Endothelial cell of umbilical vein (primary cell): ENCODE measurements around the gene WIZ. TPM values are rescaled to one million over a fixed set of nuclear protein-coding genes. Genes with fewer than 3 reads are reported as not detected.

Source experiments
- BruUV-seq: library from RNA; stranded (reverse); fragments of 400-500 nt; replicated peaks from 2 replicates; lab custom pipeline; 2021; lab: Mats Ljungman, UMichigan
- CTCF ChIA-PET: fragments of 300-600, 350-600 bp; sonication (Branson Sonifier 250); formaldehyde crosslinking; loops from one replicate; lab custom pipeline; 2021; ENCODE audit warnings: antibody characterized with exemption, inconsistent platforms; lab: Charles Lee
- POLR2A ChIA-PET: fragments of 300-600, 350-600 bp; sonication (Branson Sonifier 250); formaldehyde crosslinking; loops from one replicate; lab custom pipeline; 2021; ENCODE audit warnings: antibody characterized with exemption, inconsistent platforms; lab: Charles Lee
- DNase-seq: peaks from one replicate; pipeline ENCODE4 v3.0.0-alpha.2; 2011; ENCODE audit warnings: low read depth, low spot score
- FAIRE-seq: peaks from 2 replicates; lab custom pipeline; 2011; peaks lifted over from hg19 to GRCh38; lab: Jason Lieb, UNC
- H2AFZ ChIP-seq: 2 replicates; pipeline ENCODE4 v1.6.0; 2012; ENCODE audit warnings: low read depth, low read length, control low read depth, inconsistent platforms
- H3K27ac ChIP-seq: 2 replicates; pipeline ENCODE4 v1.5.1; 2011; ENCODE audit warnings: low read depth, mild to moderate bottlenecking, control low read depth, low read length, moderate library complexity; ENCODE audit not compliant: insufficient read depth
- H3K27me3 ChIP-seq, 2 experiments: 2 replicates each; pipeline versions ENCODE4 v1.6.0 to v1.6.1; 2011; ENCODE audit warnings: low read length in 2 of 2, mixed read lengths in 1 of 2; ENCODE audit not compliant: control insufficient read depth in 2 of 2, insufficient read depth in 2 of 2
- H3K36me3 ChIP-seq, 2 experiments: 2 replicates in 1 of 2; 3 replicates in 1 of 2; pipeline ENCODE4 v1.5.1; 2011; ENCODE audit warnings: low read length in 2 of 2, mild to moderate bottlenecking in 1 of 2, moderate library complexity in 1 of 2; ENCODE audit not compliant: control insufficient read depth in 2 of 2, insufficient read depth in 2 of 2; ENCODE audit errors: extremely low read depth in 1 of 2
- H3K4me1 ChIP-seq: 3 replicates; pipeline ENCODE4 v1.5.1; 2011; ENCODE audit warnings: mild to moderate bottlenecking, low read length; ENCODE audit not compliant: control insufficient read depth, insufficient read depth; ENCODE audit errors: extremely low read depth
- H3K4me2 ChIP-seq: 2 replicates; pipeline ENCODE4 v1.6.1; 2011; ENCODE audit warnings: low read length, control low read depth, mixed read lengths; ENCODE audit not compliant: insufficient read depth
- H3K4me3 ChIP-seq, 3 experiments: fragments of 200-600 bp in 1 of 3; sonication (generic), shearing (Covaris generic) in 1 of 3; replicated peaks in 1 of 3; 2 replicates each; pipeline ENCODE4 v1.5.1; 2011 to 2016; ENCODE audit warnings: control low read depth in 3 of 3, low read length in 3 of 3, mild to moderate bottlenecking in 2 of 3, inconsistent platforms in 1 of 3, low read depth in 1 of 3, moderate library complexity in 1 of 3; ENCODE audit not compliant: insufficient read depth in 1 of 3
- H3K79me2 ChIP-seq: 2 replicates; pipeline ENCODE4 v1.6.0; 2012; ENCODE audit warnings: low read length, inconsistent platforms; ENCODE audit not compliant: control insufficient read depth, insufficient read depth
- H3K9ac ChIP-seq: replicated peaks from 2 replicates; pipeline ENCODE3; 2011; ENCODE audit warnings: low read length, control low read depth; ENCODE audit not compliant: insufficient read depth; ENCODE audit errors: extremely low read depth
- H3K9me1 ChIP-seq: replicated peaks from 3 replicates; pipeline ENCODE4 v1.6.0; 2011; ENCODE audit warnings: mild to moderate bottlenecking, low read length; ENCODE audit not compliant: control insufficient read depth, insufficient read depth; ENCODE audit errors: extremely low read depth
- H3K9me3 ChIP-seq: replicated peaks from 2 replicates; pipeline ENCODE4 v1.5.1; 2012; ENCODE audit warnings: low read length, inconsistent platforms; ENCODE audit not compliant: control insufficient read depth, insufficient read depth
- H4K20me1 ChIP-seq: replicated peaks from 2 replicates; pipeline ENCODE3; 2011; ENCODE audit warnings: mild to moderate bottlenecking, low read length; ENCODE audit not compliant: control insufficient read depth, insufficient read depth; ENCODE audit errors: extremely low read depth
- CTCF ChIP-seq, 2 donors: IDR thresholded peaks; 1 replicate in 1 of 2; 2 replicates in 1 of 2; pipeline ENCODE4 v1.5.1; 2011; ENCODE audit warnings: low read length in 2 of 2, mild to moderate bottlenecking in 2 of 2, moderate library complexity in 2 of 2, control low read depth in 1 of 2, inconsistent platforms in 1 of 2, low read depth in 1 of 2; ENCODE audit not compliant: insufficient read depth in 1 of 2; ENCODE audit errors: extremely low read depth in 1 of 2
- EZH2 ChIP-seq: IDR thresholded peaks from 2 replicates; pipeline ENCODE4 v1.6.1; 2012; ENCODE audit warnings: borderline replicate concordance, low read depth, mild to moderate bottlenecking, moderate library complexity, low read length, inconsistent platforms; ENCODE audit not compliant: severe bottlenecking
- FOS ChIP-seq: IDR thresholded peaks from 2 replicates; pipeline ENCODE4 v1.6.1; 2011; ENCODE audit warnings: mild to moderate bottlenecking, low read length, moderate library complexity, borderline replicate concordance; ENCODE audit not compliant: insufficient read depth
- GATA2 ChIP-seq: IDR thresholded peaks from 2 replicates; pipeline ENCODE4 v1.7.0; 2011; ENCODE audit warnings: low read depth, mild to moderate bottlenecking, moderate library complexity, mixed read lengths, low read length; ENCODE audit not compliant: insufficient read length, insufficient read depth
- JUN ChIP-seq: IDR thresholded peaks from 2 replicates; pipeline ENCODE4 v1.6.1; 2011; ENCODE audit warnings: borderline replicate concordance, low read depth; ENCODE audit not compliant: insufficient read length, insufficient read depth
- MAX ChIP-seq: IDR thresholded peaks from 2 replicates; pipeline ENCODE4 v1.6.1; 2011; ENCODE audit not compliant: insufficient read depth, insufficient read length
- MYC ChIP-seq: IDR thresholded peaks from one replicate; pipeline ENCODE4 v1.6.1; 2011; ENCODE audit warnings: mild to moderate bottlenecking, low read depth, low read length
- POLR2A ChIP-seq: IDR thresholded peaks from 2 replicates; pipeline ENCODE4 v1.6.1; 2012; ENCODE audit warnings: low read depth, mild to moderate bottlenecking, control low read depth, low read length
- POLR2AphosphoS5 ChIP-seq: IDR thresholded peaks from 2 replicates; pipeline ENCODE4 v1.6.1; 2012; ENCODE audit warnings: low read depth, mild to moderate bottlenecking, control low read depth, low read length, moderate library complexity; ENCODE audit not compliant: insufficient read depth
- dilution Hi-C: fragments of 300-500 bp; cut with MboI; formaldehyde crosslinking; loops from one replicate; pipeline ENCODE4 v1.15.0; 2019; ENCODE audit warnings: low sequenced_read_pairs; ENCODE audit not compliant: extremely low pct_ligation_motif_present
- intact Hi-C: fragments of 100-400 bp; cut with micrococcal nuclease; formaldehyde crosslinking; loops from one replicate; pipeline ENCODE4 v1.10.0; 2022
- polyA plus RNA-seq, 4 experiments: library from polyadenylated mRNA; depleted of rRNA in 3 of 4; stranded (reverse) in 3 of 4; unstranded in 1 of 4; fragments of >200 nt; gene quantifications; 2 replicates each; pipeline versions ENCODE4 v1.2.1 to v1.2.3, GENCODE V29; 2011 to 2012; ENCODE audit warnings: missing spikeins in 1 of 4
- total RNA-seq: library from RNA; stranded (reverse); gene quantifications from 2 replicates; pipeline ENCODE4 v1.2.3, GENCODE V29; 2021

WIZ gene
- total and polyA plus RNA-seq, 2 donors (not counting 3 experiments of a cell fraction or from before 2014, with no cell fraction given) = 21.0 to 47.2 TPM

- Histone ChIP-seq H3K36me3 (no peaks in the 10 kb centered on the region), H3K4me2 (no peak overlapping the region), H3K9ac (no peak overlapping the region), H2AFZ (no peak overlapping the region), H3K9me1 (no peaks in the 10 kb centered on the region), H3K4me1 (peaks cover 3% of the 10 kb centered on the region), H3K27me3 (no peaks in the 10 kb centered on the region), H4K20me1 (no peaks in the 10 kb centered on the region), H3K27ac (no peak overlapping the region), H3K9me3 (no peaks in the 10 kb centered on the region), H3K79me2 (no peaks in the 10 kb centered on the region), H3K4me3 (no peak overlapping the region)
- FAIRE-seq (no peak), DNase-seq (no peak)
- dilution Hi-C loops (no loop called here), intact Hi-C loops (no loop called here)
- no peak for TF ChIP-seq MAX
- no peak for TF ChIP-seq GATA2
- TF ChIP-seq POLR2A = no peak
- TF ChIP-seq EZH2 = no peak
- TF ChIP-seq MYC = no peak
- no peak for TF ChIP-seq JUN
- no peak for TF ChIP-seq POLR2AphosphoS5
- no peak for TF ChIP-seq CTCF (IDR thresholded peaks at IDR 0.05; ENCODE audit: extremely low read depth in 1 of 2, insufficient read depth in 1 of 2, low read depth in 1 of 2, low read length in 2 of 2)
- no peak for TF ChIP-seq FOS
- BruUV-seq = no TSS peak
- CTCF ChIA-PET = interaction anchor here (0.5 to 2.5 kb wide), 4 partner anchors 19 to 346 kb away, joined by 3 to 19 read pairs (median 6); partner anchors contain the start of gene AKAP8L
- POLR2A ChIA-PET = no interaction called here
Measured at GRCh38 chr19:15437355-15438123, 12.2 kb downstream of the WIZ start.
